ENCODE measurements around the gene TANC1. TPM values are rescaled to one million over a fixed set of nuclear protein-coding genes. Genes with fewer than 3 reads are reported as not detected.
A peak's percentile ranks its signal among the peaks of the same experiment; 100 is the strongest.

The TANC1 gene
- total RNA-seq, 1 donor from 2014 or later, result 56.9 TPM

GRCh38 chr2:159251296-159252173, 283.1 kb downstream of the TANC1 start:
- H3K4me3 Mint-ChIP-seq, result no peak overlapping the region
- no peaks in the 10 kb centered on the region for H3K4me1 Mint-ChIP-seq (ENCODE audit: unreplicated experiment)
- no peak for TF ChIP-seq CTCF (conservative IDR thresholded peaks at IDR 0.05)
- no peak for DNase-seq (ENCODE audit: extremely low spot score, unreplicated experiment)
- H3K36me3 Mint-ChIP-seq, result peaks cover 35% of the 10 kb centered on the region
- H3K27ac Mint-ChIP-seq, result peak overlapping the region; percentile 36
- H3K27me3 Mint-ChIP-seq, result no peaks in the 10 kb centered on the region
- no peaks in the 10 kb centered on the region for H3K9me3 Mint-ChIP-seq

GRCh38 chr2:159252905-159253304, 284.5 kb downstream of the TANC1 start:
- TF ChIP-seq CTCF (conservative IDR thresholded peaks at IDR 0.05), result no peak
- H3K4me3 Mint-ChIP-seq, result no peak overlapping the region
- no peak for DNase-seq (ENCODE audit: extremely low spot score, unreplicated experiment)
- H3K4me1 Mint-ChIP-seq (ENCODE audit: unreplicated experiment), result no peaks in the 10 kb centered on the region
- peaks cover 24% of the 10 kb centered on the region for H3K36me3 Mint-ChIP-seq
- no peaks in the 10 kb centered on the region for H3K27me3 Mint-ChIP-seq
- H3K27ac Mint-ChIP-seq, result no peak overlapping the region
- no peaks in the 10 kb centered on the region for H3K9me3 Mint-ChIP-seq

- Mint-ChIP-seq H3K36me3 (peaks cover 15% of the 10 kb centered on the region), H3K27me3 (no peaks in the 10 kb centered on the region), H3K9me3 (no peaks in the 10 kb centered on the region), H3K4me3 (no peak overlapping the region), H3K27ac (no peak overlapping the region), H3K4me1 (ENCODE audit: unreplicated experiment) (no peaks in the 10 kb centered on the region)
- no peak for DNase-seq (ENCODE audit: extremely low spot score, unreplicated experiment)
- TF ChIP-seq CTCF (conservative IDR thresholded peaks at IDR 0.05), result no peak
These were observed 287.7 kb downstream of the TANC1 start for GRCh38 chr2:159256159-159256558.

GRCh38 chr2:159262226-159262625, 293.8 kb downstream of the TANC1 start:
- H3K4me1 Mint-ChIP-seq (ENCODE audit: unreplicated experiment), result peaks cover 21% of the 10 kb centered on the region
- DNase-seq (ENCODE audit: extremely low spot score, unreplicated experiment), result no peak
- peaks cover 5% of the 10 kb centered on the region for H3K36me3 Mint-ChIP-seq
- H3K4me3 Mint-ChIP-seq, result no peak overlapping the region
- no peaks in the 10 kb centered on the region for H3K9me3 Mint-ChIP-seq
- no peaks in the 10 kb centered on the region for H3K27me3 Mint-ChIP-seq
- no peak overlapping the region for H3K27ac Mint-ChIP-seq
- no peak for TF ChIP-seq CTCF (conservative IDR thresholded peaks at IDR 0.05)

GRCh38 chr2:159262904-159263303, 294.5 kb downstream of the TANC1 start:
- no peak for TF ChIP-seq CTCF (conservative IDR thresholded peaks at IDR 0.05)
- no peaks in the 10 kb centered on the region for H3K9me3 Mint-ChIP-seq
- H3K36me3 Mint-ChIP-seq, result peaks cover 5% of the 10 kb centered on the region
- no peaks in the 10 kb centered on the region for H3K27me3 Mint-ChIP-seq
- no peak for DNase-seq (ENCODE audit: extremely low spot score, unreplicated experiment)
- H3K4me3 Mint-ChIP-seq, result no peak overlapping the region
- peak overlapping the region; percentile 23 for H3K27ac Mint-ChIP-seq
- H3K4me1 Mint-ChIP-seq (ENCODE audit: unreplicated experiment), result peaks cover 21% of the 10 kb centered on the region
